WTC11 (cell line): ENCODE results near the gene TRIM47. TPM values are rescaled to one million over a fixed set of nuclear protein-coding genes. Genes with fewer than 3 reads are reported as not detected.

Experiments
- ATAC-seq: fragments of 200-7000 bp; cut with Tn5 transposase; 2 replicates; pipeline ENCODE4 v1.10.0; 2021; ENCODE audit warnings: mild to moderate bottlenecking, moderate library complexity
- CTCF ChIA-PET: fragments of 300-600 bp; sonication (Branson Sonifier 250); formaldehyde crosslinking; loops from one replicate; lab custom pipeline; 2021; ENCODE audit warnings: antibody characterized with exemption; lab: Charles Lee
- POLR2A ChIA-PET: fragments of 350-600 bp; sonication (Branson Sonifier 250); formaldehyde crosslinking; loops from one replicate; lab custom pipeline; 2021; ENCODE audit warnings: antibody characterized with exemption; lab: Charles Lee
- DNase-seq: peaks from one replicate; pipeline ENCODE4 v3.0.0; 2021; ENCODE audit warnings: low spot score
- H3K27ac Mint-ChIP-seq: 2 replicates; pipeline ENCODE4 v1.8.0; 2021; ENCODE audit warnings: mixed read lengths
- H3K27me3 Mint-ChIP-seq: 2 replicates; pipeline ENCODE4 v1.8.0; 2021; ENCODE audit warnings: low read depth, mild to moderate bottlenecking, moderate library complexity, mixed read lengths
- H3K36me3 Mint-ChIP-seq: 2 replicates; pipeline ENCODE4 v1.8.0; 2021; ENCODE audit warnings: mixed read lengths
- H3K4me1 Mint-ChIP-seq: 2 replicates; pipeline ENCODE4 v1.8.0; 2022; ENCODE audit warnings: mixed read lengths
- H3K4me3 Mint-ChIP-seq: 2 replicates; pipeline ENCODE4 v1.8.0; 2021; ENCODE audit warnings: mild to moderate bottlenecking, moderate library complexity, mixed read lengths
- H3K9me3 Mint-ChIP-seq: 2 replicates; pipeline ENCODE4 v1.8.0; 2021; ENCODE audit warnings: mixed read lengths
- CREM ChIP-seq: sonication (generic); formaldehyde crosslinking; IDR thresholded peaks from 2 replicates; pipeline ENCODE4 v1.8.1; 2022; ENCODE audit warnings: mild to moderate bottlenecking, missing genetic modification reagents, moderate library complexity
- ETV6 ChIP-seq: sonication (generic); formaldehyde crosslinking; IDR thresholded peaks from 2 replicates; pipeline ENCODE4 v1.8.1; 2022; ENCODE audit warnings: mild to moderate bottlenecking, missing genetic modification reagents
- FOXK1 ChIP-seq: sonication (generic); formaldehyde crosslinking; IDR thresholded peaks from 2 replicates; pipeline ENCODE4 v1.8.0; 2022; ENCODE audit warnings: mild to moderate bottlenecking, moderate library complexity, missing genetic modification reagents
- FOXP1 ChIP-seq: sonication (generic); formaldehyde crosslinking; IDR thresholded peaks from 2 replicates; pipeline ENCODE4 v1.8.0; 2022; ENCODE audit warnings: missing genetic modification reagents, mild to moderate bottlenecking, moderate library complexity, borderline replicate concordance
- GTF2I ChIP-seq: fragments of 250-450 bp; sonication (Bioruptor Pico); conservative IDR thresholded peaks from 2 replicates; pipeline ENCODE4 v1.4.0; 2021; ENCODE audit warnings: mild to moderate bottlenecking
- HMGA2 ChIP-seq: fragments of 250-450 bp; sonication (Bioruptor Pico); IDR thresholded peaks from 2 replicates; pipeline ENCODE4 v1.4.0; 2021; ENCODE audit warnings: mild to moderate bottlenecking, moderate library complexity
- JUN ChIP-seq: sonication (generic); formaldehyde crosslinking; IDR thresholded peaks from 2 replicates; pipeline ENCODE4 v1.8.0; 2023; ENCODE audit warnings: mild to moderate bottlenecking, missing genetic modification reagents
- KAT7 ChIP-seq: sonication (generic); formaldehyde crosslinking; IDR thresholded peaks from 2 replicates; pipeline ENCODE4 v1.8.1; 2023; ENCODE audit warnings: missing genetic modification reagents, mild to moderate bottlenecking, borderline replicate concordance
- MYBL2 ChIP-seq: sonication (generic); formaldehyde crosslinking; IDR thresholded peaks from 2 replicates; pipeline ENCODE4 v1.8.1; 2023; ENCODE audit warnings: mild to moderate bottlenecking, moderate library complexity, missing genetic modification reagents
- NFE2L1 ChIP-seq: sonication (generic); formaldehyde crosslinking; IDR thresholded peaks from 2 replicates; pipeline ENCODE4 v1.8.1; 2023; ENCODE audit warnings: missing genetic modification reagents
- NFYB ChIP-seq: sonication (generic); formaldehyde crosslinking; conservative IDR thresholded peaks from 2 replicates; pipeline ENCODE4 v1.8.0; 2022; ENCODE audit warnings: low read depth, missing genetic modification reagents
- PRRX2 ChIP-seq: fragments of 250-450 bp; sonication (Bioruptor Pico); IDR thresholded peaks from 2 replicates; pipeline ENCODE4 v1.8.0; 2021; ENCODE audit warnings: mild to moderate bottlenecking
- RELA ChIP-seq: sonication (generic); formaldehyde crosslinking; IDR thresholded peaks from 2 replicates; pipeline ENCODE4 v1.8.1; 2022; ENCODE audit warnings: missing genetic modification reagents, mild to moderate bottlenecking, borderline replicate concordance
- SMAD3 ChIP-seq: sonication (generic); formaldehyde crosslinking; IDR thresholded peaks from 2 replicates; pipeline ENCODE4 v1.8.0; 2022; ENCODE audit warnings: missing genetic modification reagents, mild to moderate bottlenecking, borderline replicate concordance
- SP1 ChIP-seq: sonication (generic); formaldehyde crosslinking; conservative IDR thresholded peaks from 2 replicates; pipeline ENCODE4 v1.8.1; 2022; ENCODE audit warnings: missing genetic modification reagents
- TEAD1 ChIP-seq: sonication (generic); formaldehyde crosslinking; IDR thresholded peaks from 2 replicates; pipeline ENCODE4 v1.8.0; 2022; ENCODE audit warnings: mild to moderate bottlenecking, missing genetic modification reagents
- TEAD4 ChIP-seq: sonication (generic); formaldehyde crosslinking; IDR thresholded peaks from 2 replicates; pipeline ENCODE4 v1.8.0; 2022; ENCODE audit warnings: mild to moderate bottlenecking, missing genetic modification reagents
- TP53 ChIP-seq: sonication (generic); formaldehyde crosslinking; IDR thresholded peaks from 2 replicates; pipeline ENCODE4 v1.8.1; 2023; ENCODE audit warnings: mild to moderate bottlenecking, missing genetic modification reagents
- USF1 ChIP-seq: sonication (generic); formaldehyde crosslinking; IDR thresholded peaks from 2 replicates; pipeline ENCODE4 v1.8.0; 2022; ENCODE audit warnings: mild to moderate bottlenecking, missing genetic modification reagents
- ZNF232 ChIP-seq: sonication (generic); formaldehyde crosslinking; IDR thresholded peaks from 2 replicates; pipeline ENCODE4 v1.8.0; 2022; ENCODE audit warnings: mild to moderate bottlenecking, missing genetic modification reagents
- ZNF425 ChIP-seq: fragments of 250-450 bp; sonication (Bioruptor Pico); conservative IDR thresholded peaks from 2 replicates; pipeline ENCODE4 v1.9.0; 2021; ENCODE audit warnings: mild to moderate bottlenecking
- total RNA-seq: library from RNA; stranded (reverse); gene quantifications from 3 replicates; pipeline ENCODE4 v1.2.3, GENCODE V29; 2021
- TF ChIP-seq, protein P1 (sequence below): sonication (generic); formaldehyde crosslinking; IDR thresholded peaks from 2 replicates; pipeline ENCODE4 v1.8.0; 2022; ENCODE audit warnings: mild to moderate bottlenecking, missing genetic modification reagents
- TF ChIP-seq, protein P2 (sequence below): sonication (generic); formaldehyde crosslinking; IDR thresholded peaks from 2 replicates; pipeline ENCODE4 v1.8.0; 2023; ENCODE audit warnings: missing genetic modification reagents, mild to moderate bottlenecking, borderline replicate concordance
- TF ChIP-seq, protein P3 (sequence below): sonication (generic); formaldehyde crosslinking; IDR thresholded peaks from 2 replicates; pipeline ENCODE4 v1.8.0; 2022; ENCODE audit warnings: mild to moderate bottlenecking, missing genetic modification reagents
- TF ChIP-seq, protein P4 (sequence below): sonication (generic); formaldehyde crosslinking; IDR thresholded peaks from 2 replicates; pipeline ENCODE4 v1.8.1; 2023; ENCODE audit warnings: mild to moderate bottlenecking, missing genetic modification reagents, moderate library complexity

The TRIM47 gene
- total RNA-seq, 1 experiment from 2014 or later = 10.0 TPM

DNA sequence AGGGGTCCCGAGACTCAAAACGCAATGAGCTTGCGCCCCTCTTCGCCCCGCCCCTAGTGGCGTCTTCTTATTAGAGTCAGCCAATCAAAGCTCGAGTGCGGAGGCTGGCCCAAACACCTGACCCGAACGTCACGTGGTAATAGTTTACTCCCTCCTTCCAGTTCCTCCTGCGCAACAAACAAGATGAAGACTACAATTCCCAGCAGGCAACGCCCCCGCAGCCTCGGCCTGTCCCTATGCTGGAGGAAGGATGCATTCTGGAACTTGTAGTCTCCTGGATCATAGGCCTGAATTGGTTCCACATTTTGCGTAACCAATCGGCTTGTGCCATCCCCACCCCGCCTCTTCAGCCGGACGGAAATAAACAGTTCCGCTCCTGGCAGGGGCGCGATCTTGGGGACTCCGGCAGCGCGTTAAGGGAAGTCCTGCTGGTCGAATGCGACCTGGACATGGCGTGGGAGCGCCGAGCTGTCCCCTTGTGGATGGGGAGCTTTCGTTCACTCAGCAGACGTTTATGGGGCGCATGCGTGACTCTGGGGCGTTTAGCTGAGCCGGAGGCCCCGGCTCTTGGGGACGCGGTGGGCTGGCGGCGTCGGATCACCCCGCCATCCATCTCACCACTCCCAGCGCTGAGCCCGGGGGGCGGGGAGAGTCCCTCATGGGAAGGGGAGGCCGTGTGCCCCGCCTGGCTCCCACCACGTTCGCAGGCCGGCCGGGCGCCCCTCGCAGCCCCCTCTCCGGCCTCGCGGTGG, 22.9 kb downstream of the TRIM47 start, which contains the start of gene WBP2:
TSS of gene WBP2 (minus strand) at position 26 of the 752 bp plus-strand sequence. CDS start 38 bp downstream, outside the sequence.
- peaks cover 5% of the 10 kb centered on the region; the same call in 1 of the 2 replicates for H3K36me3 Mint-ChIP-seq
- H3K4me1 Mint-ChIP-seq = peaks cover 12% of the 10 kb centered on the region
- peak within 1 kb of the TSS; percentile 98 for H3K27ac Mint-ChIP-seq
- ChIA-PET POLR2A (interaction anchor here (0.6 to 1.5 kb wide), 17 partner anchors 9 to 108 kb away, joined by 3 to 16 read pairs (median 6); partner anchors contain the start of genes FBF1, TRIM47 and UNK), CTCF (interaction anchor here (0.6 to 6.0 kb wide), 44 partner anchors 9 to 816 kb away, joined by 3 to 100 read pairs (median 4); partner anchors contain the start of genes ACOX1, CDK3, FBF1 and GALK1)
- DNase-seq (peak; percentile 98), ATAC-seq (peak; percentile 92)
- H3K27me3 Mint-ChIP-seq = no peaks in the 10 kb centered on the region
- H3K9me3 Mint-ChIP-seq = no peaks in the 10 kb centered on the region
- H3K4me3 Mint-ChIP-seq = no peak within 1 kb of the TSS
- TF ChIP-seq GTF2I (CRISPR knock-in tag) = no peak
- TF ChIP-seq ZNF425 (CRISPR knock-in tag) = no peak
- TF ChIP-seq KAT7 (CRISPR knock-in tag) = 0 out of 2 replicates have a peak, but pooled peaks have one; percentile 56
- no peak for TF ChIP-seq PRRX2 (CRISPR knock-in tag)
- no peak for TF ChIP-seq NFE2L1 (CRISPR knock-in tag)
- peak; percentile 74 for TF ChIP-seq NFYB
- 0 out of 2 replicates have a peak, but pooled peaks have one; percentile 8 for TF ChIP-seq HMGA2 (CRISPR knock-in tag)
- no peak for TF ChIP-seq JUN (CRISPR knock-in tag)
- 0 out of 2 replicates have a peak, but pooled peaks have one; percentile 50 for TF ChIP-seq RELA (CRISPR knock-in tag)
- peak; percentile 82; the same call in 1 of the 2 replicates for TF ChIP-seq ZNF232
- TF ChIP-seq, protein P1, sequence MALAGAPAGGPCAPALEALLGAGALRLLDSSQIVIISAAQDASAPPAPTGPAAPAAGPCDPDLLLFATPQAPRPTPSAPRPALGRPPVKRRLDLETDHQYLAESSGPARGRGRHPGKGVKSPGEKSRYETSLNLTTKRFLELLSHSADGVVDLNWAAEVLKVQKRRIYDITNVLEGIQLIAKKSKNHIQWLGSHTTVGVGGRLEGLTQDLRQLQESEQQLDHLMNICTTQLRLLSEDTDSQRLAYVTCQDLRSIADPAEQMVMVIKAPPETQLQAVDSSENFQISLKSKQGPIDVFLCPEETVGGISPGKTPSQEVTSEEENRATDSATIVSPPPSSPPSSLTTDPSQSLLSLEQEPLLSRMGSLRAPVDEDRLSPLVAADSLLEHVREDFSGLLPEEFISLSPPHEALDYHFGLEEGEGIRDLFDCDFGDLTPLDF (CRISPR knock-in tag) = no peak
- TF ChIP-seq, protein P2, sequence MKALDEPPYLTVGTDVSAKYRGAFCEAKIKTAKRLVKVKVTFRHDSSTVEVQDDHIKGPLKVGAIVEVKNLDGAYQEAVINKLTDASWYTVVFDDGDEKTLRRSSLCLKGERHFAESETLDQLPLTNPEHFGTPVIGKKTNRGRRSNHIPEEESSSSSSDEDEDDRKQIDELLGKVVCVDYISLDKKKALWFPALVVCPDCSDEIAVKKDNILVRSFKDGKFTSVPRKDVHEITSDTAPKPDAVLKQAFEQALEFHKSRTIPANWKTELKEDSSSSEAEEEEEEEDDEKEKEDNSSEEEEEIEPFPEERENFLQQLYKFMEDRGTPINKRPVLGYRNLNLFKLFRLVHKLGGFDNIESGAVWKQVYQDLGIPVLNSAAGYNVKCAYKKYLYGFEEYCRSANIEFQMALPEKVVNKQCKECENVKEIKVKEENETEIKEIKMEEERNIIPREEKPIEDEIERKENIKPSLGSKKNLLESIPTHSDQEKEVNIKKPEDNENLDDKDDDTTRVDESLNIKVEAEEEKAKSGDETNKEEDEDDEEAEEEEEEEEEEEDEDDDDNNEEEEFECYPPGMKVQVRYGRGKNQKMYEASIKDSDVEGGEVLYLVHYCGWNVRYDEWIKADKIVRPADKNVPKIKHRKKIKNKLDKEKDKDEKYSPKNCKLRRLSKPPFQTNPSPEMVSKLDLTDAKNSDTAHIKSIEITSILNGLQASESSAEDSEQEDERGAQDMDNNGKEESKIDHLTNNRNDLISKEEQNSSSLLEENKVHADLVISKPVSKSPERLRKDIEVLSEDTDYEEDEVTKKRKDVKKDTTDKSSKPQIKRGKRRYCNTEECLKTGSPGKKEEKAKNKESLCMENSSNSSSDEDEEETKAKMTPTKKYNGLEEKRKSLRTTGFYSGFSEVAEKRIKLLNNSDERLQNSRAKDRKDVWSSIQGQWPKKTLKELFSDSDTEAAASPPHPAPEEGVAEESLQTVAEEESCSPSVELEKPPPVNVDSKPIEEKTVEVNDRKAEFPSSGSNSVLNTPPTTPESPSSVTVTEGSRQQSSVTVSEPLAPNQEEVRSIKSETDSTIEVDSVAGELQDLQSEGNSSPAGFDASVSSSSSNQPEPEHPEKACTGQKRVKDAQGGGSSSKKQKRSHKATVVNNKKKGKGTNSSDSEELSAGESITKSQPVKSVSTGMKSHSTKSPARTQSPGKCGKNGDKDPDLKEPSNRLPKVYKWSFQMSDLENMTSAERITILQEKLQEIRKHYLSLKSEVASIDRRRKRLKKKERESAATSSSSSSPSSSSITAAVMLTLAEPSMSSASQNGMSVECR (CRISPR knock-in tag) = peak; percentile 56; the same call in 1 of the 2 replicates
- TF ChIP-seq USF1 (CRISPR knock-in tag) = peak; percentile 96
- TF ChIP-seq TP53 (CRISPR knock-in tag) = 0 out of 2 replicates have a peak, but pooled peaks have one; percentile 35
- 0 out of 2 replicates have a peak, but pooled peaks have one; percentile 7 for TF ChIP-seq TEAD4 (CRISPR knock-in tag)
- no peak for TF ChIP-seq SMAD3
- TF ChIP-seq FOXP1 (CRISPR knock-in tag) = peak; percentile 73
- TF ChIP-seq MYBL2 (CRISPR knock-in tag) = peak; percentile 86; the same call in 1 of the 2 replicates
- peak; percentile 47 for TF ChIP-seq CREM (CRISPR knock-in tag)
- TF ChIP-seq, protein P3, sequence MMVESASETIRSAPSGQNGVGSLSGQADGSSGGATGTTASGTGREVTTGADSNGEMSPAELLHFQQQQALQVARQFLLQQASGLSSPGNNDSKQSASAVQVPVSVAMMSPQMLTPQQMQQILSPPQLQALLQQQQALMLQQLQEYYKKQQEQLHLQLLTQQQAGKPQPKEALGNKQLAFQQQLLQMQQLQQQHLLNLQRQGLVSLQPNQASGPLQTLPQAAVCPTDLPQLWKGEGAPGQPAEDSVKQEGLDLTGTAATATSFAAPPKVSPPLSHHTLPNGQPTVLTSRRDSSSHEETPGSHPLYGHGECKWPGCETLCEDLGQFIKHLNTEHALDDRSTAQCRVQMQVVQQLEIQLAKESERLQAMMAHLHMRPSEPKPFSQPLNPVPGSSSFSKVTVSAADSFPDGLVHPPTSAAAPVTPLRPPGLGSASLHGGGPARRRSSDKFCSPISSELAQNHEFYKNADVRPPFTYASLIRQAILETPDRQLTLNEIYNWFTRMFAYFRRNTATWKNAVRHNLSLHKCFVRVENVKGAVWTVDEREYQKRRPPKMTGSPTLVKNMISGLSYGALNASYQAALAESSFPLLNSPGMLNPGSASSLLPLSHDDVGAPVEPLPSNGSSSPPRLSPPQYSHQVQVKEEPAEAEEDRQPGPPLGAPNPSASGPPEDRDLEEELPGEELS (CRISPR knock-in tag) = peak; percentile 67; the same call in 1 of the 2 replicates
- TF ChIP-seq SP1 (CRISPR knock-in tag) = peak; percentile 86
- TF ChIP-seq, protein P4, sequence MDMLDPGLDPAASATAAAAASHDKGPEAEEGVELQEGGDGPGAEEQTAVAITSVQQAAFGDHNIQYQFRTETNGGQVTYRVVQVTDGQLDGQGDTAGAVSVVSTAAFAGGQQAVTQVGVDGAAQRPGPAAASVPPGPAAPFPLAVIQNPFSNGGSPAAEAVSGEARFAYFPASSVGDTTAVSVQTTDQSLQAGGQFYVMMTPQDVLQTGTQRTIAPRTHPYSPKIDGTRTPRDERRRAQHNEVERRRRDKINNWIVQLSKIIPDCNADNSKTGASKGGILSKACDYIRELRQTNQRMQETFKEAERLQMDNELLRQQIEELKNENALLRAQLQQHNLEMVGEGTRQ = peak; percentile 96
- TF ChIP-seq TEAD1 = peak; percentile 64; the same call in 1 of the 2 replicates
- peak; percentile 81; the same call in 1 of the 2 replicates for TF ChIP-seq ETV6 (CRISPR knock-in tag)
- peak; percentile 97 for TF ChIP-seq FOXK1 (CRISPR knock-in tag)
